ENCODE results near the gene MYO9B.

MYO9B gene

DNA sequence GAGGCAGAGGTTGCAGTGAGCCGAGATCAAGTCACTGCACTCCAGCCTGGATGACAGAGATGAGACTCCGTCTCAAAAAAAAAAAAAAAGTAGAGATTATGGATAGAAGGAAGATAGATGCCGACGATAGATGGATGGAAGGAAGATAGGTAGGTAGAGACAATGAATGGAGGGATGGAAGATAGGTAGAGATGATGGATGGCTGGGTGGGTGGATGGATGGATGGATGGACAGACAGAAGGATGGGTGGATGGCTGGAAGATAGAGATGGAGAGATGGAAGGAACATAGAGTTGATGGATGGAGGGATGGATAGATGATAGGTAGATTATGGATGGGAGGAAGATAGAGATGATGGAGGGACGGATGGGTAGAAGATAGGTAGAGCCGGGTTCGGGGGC lies 121.0 kb downstream of the MYO9B start:
- TF ChIP-seq, protein P1, sequence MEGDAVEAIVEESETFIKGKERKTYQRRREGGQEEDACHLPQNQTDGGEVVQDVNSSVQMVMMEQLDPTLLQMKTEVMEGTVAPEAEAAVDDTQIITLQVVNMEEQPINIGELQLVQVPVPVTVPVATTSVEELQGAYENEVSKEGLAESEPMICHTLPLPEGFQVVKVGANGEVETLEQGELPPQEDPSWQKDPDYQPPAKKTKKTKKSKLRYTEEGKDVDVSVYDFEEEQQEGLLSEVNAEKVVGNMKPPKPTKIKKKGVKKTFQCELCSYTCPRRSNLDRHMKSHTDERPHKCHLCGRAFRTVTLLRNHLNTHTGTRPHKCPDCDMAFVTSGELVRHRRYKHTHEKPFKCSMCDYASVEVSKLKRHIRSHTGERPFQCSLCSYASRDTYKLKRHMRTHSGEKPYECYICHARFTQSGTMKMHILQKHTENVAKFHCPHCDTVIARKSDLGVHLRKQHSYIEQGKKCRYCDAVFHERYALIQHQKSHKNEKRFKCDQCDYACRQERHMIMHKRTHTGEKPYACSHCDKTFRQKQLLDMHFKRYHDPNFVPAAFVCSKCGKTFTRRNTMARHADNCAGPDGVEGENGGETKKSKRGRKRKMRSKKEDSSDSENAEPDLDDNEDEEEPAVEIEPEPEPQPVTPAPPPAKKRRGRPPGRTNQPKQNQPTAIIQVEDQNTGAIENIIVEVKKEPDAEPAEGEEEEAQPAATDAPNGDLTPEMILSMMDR (IDR thresholded peaks at IDR 0.05; ENCODE audit: low read depth, low read length), result no peak
- Histone ChIP-seq H3K27ac (no peak overlapping the region), H3K9me3 (ENCODE audit: severe bottlenecking) (no peaks in the 10 kb centered on the region), H3K36me3 (peaks cover 68% of the 10 kb centered on the region), H3K27me3 (ENCODE audit: insufficient read depth, low read depth, severe bottlenecking) (no peaks in the 10 kb centered on the region), H3K4me3 (ENCODE audit: low read depth, low read length) (no peak overlapping the region)
- DNase-seq, result no peak

DNA sequence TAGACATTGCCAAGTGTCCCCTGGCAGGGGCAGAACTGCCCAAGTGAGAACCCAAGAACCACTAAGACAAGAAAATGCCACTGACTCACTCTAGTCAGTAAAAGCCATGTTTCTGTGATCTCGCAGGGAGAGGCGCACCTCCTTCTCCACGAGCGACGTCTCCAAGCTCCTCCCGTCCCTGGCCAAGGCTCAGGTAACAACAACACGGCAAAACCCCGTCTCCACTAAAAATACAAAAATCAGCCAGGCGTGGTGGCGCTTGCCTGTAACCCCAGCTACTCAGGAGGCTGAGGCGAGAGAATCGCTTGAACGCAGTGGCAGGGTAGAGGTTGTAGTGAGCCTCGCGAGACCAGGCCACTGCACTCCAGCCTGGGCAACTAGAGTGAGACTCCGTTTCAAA lies 122.1 kb downstream of the MYO9B start:
- DNase-seq, result no peak
- no peaks in the 10 kb centered on the region for H3K9me3 ChIP-seq (ENCODE audit: severe bottlenecking)
- no peak overlapping the region for H3K27ac ChIP-seq
- TF ChIP-seq, protein P1 (IDR thresholded peaks at IDR 0.05; ENCODE audit: low read depth, low read length), result no peak
- no peaks in the 10 kb centered on the region for H3K27me3 ChIP-seq (ENCODE audit: insufficient read depth, low read depth, severe bottlenecking)
- peaks cover 71% of the 10 kb centered on the region for H3K36me3 ChIP-seq
- no peak overlapping the region for H3K4me3 ChIP-seq (ENCODE audit: low read depth, low read length)

DNA sequence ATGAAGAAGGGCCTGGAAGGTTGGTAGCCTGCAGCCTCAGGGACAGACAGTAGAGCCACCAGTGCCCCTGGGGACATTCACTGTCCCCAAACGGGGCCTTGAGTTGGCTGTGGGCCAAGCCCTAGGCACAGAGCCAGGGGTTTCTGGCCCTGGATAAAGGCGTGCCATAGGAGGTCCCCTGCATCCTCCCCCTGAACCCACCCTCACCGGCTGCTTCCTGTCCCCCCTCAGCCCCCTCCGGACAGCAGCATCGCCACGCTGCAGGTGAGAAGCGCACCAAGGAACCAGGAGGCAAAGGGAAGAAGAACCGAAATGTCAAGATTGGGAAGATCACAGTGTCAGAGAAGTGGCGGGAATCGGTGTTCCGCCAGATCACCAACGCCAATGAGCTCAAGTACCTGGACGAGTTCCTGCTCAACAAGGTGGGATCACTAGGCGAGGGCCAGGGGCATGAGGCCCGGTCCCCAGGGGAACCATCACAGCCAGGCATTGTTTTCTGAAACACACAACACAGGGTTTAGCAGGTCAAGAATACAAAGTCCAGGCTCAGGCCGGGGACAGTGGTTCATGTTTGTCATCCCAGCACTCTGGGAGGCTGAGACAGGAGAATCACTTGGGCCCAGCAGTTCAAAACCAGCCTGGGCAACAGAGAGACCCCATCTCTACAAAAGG lies 125.0 kb downstream of the MYO9B start:
- Histone ChIP-seq H3K36me3 (peaks cover 56% of the 10 kb centered on the region), H3K4me3 (ENCODE audit: low read depth, low read length) (no peak overlapping the region), H3K27me3 (ENCODE audit: insufficient read depth, low read depth, severe bottlenecking) (no peaks in the 10 kb centered on the region), H3K27ac (no peak overlapping the region), H3K9me3 (ENCODE audit: severe bottlenecking) (no peaks in the 10 kb centered on the region)
- TF ChIP-seq, protein P1 (IDR thresholded peaks at IDR 0.05; ENCODE audit: low read depth, low read length), result no peak
- DNase-seq, result no peak

DNA sequence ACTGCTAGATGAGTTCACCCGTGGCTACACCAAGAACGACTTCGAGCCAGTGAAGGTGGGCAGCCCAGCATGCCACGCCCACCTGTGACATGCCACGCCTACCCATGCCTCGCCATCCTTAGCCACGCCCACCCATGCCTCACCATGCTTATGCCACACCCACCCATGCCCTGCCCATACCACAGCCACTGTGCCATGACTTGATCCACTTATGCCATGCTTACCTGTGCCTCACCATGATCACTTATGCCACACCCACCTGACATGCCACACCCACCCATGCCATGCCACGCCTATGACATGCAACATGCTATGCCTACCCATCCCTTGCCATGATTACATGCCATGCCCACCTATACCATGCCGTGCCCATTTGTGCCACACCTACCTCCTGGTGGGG lies 126.7 kb downstream of the MYO9B start:
- no peak for DNase-seq
- Histone ChIP-seq H3K36me3 (peaks cover 66% of the 10 kb centered on the region), H3K9me3 (ENCODE audit: severe bottlenecking) (no peaks in the 10 kb centered on the region)

DNA sequence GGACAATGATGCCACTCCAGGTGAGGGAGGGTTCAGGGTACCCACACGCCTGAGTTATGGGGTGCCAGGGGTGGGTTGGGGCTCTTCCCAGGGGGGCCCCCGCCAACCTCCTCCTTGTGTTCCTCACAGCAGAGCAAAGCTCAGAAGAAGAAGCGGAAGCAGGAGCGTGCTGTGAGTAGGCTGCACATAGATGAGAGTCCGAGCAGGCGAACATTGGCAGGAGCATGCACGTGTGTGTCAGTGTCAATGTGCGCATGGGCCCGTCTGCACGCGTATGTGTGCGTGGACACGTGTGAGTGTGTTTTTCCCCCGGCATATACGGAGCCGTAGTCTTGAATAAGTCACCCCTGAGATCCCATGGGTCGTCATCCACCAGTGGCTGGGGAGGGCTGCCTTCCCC lies 127.1 kb downstream of the MYO9B start:
- peaks cover 64% of the 10 kb centered on the region for H3K36me3 ChIP-seq
- no peak overlapping the region for H3K27ac ChIP-seq
- H3K27me3 ChIP-seq (ENCODE audit: insufficient read depth, low read depth, severe bottlenecking), result no peaks in the 10 kb centered on the region
- no peaks in the 10 kb centered on the region for H3K9me3 ChIP-seq (ENCODE audit: severe bottlenecking)
- no peak overlapping the region for H3K4me3 ChIP-seq (ENCODE audit: low read depth, low read length)
- no peak for DNase-seq
- TF ChIP-seq, protein P1 (IDR thresholded peaks at IDR 0.05; ENCODE audit: low read depth, low read length), result no peak

More for the DNA sequence above, 126.7 kb downstream of the MYO9B start:
- TF ChIP-seq, protein P1 (IDR thresholded peaks at IDR 0.05; ENCODE audit: low read depth, low read length), result no peak
- Histone ChIP-seq H3K4me3 (ENCODE audit: low read depth, low read length) (no peak overlapping the region), H3K27me3 (ENCODE audit: insufficient read depth, low read depth, severe bottlenecking) (no peaks in the 10 kb centered on the region), H3K27ac (no peak overlapping the region)

Measured in WERI-Rb-1 (cell line).